HepG2 (cell line): Measurements from ENCODE around the gene SGPP2. TPM values are rescaled to one million over a fixed set of nuclear protein-coding genes. Genes with fewer than 3 reads are reported as not detected.

Experiments
- ATAC-seq: fragments of 200-7000 bp; cut with Tn5 transposase; 3 replicates; pipeline ENCODE4 v1.9.1; 2020; ENCODE audit warnings: mild to moderate bottlenecking, moderate library complexity
- BruUV-seq: library from RNA; stranded (reverse); fragments of 400-500 nt; replicated peaks from 2 replicates; lab custom pipeline; 2021; lab: Mats Ljungman, UMichigan
- CTCF ChIA-PET: fragments of 300-600 bp; formaldehyde crosslinking; extraction: SDS; loops from one replicate; lab custom pipeline; 2021; ENCODE audit warnings: low total read pairs, inconsistent platforms, low intra/inter-chr PET ratio; lab: Yijun Ruan, JAX
- POLR2A ChIA-PET: fragments of 350-600 bp; sonication (Branson Sonifier 250); formaldehyde crosslinking; loops from one replicate; lab custom pipeline; 2020; ENCODE audit warnings: antibody characterized with exemption, inconsistent platforms; lab: Yijun Ruan, JAX
- DNase-seq: peaks from one replicate; pipeline ENCODE4 v3.0.0-alpha.2; 2015; ENCODE audit warnings: low spot score
- FAIRE-seq: peaks from 3 replicates; lab custom pipeline; 2011; peaks lifted over from hg19 to GRCh38; lab: Jason Lieb, UNC
- H2AFZ ChIP-seq: one replicate; pipeline ENCODE4 v1.6.1; 2011; ENCODE audit warnings: low read length, inconsistent platforms
- H3K27ac ChIP-seq: fragments of 300-600 bp; 3 replicates; pipeline ENCODE4 v1.8.0; 2011; ENCODE audit warnings: mixed run types, mild to moderate bottlenecking, mixed read lengths, low read length, inconsistent platforms; ENCODE audit not compliant: insufficient read depth; ENCODE audit errors: extremely low read length
- H3K27me3 ChIP-seq, 2 experiments: fragments of 200-600 bp in 1 of 2; 2 replicates in 1 of 2; 3 replicates in 1 of 2; pipeline versions ENCODE4 v1.6.0 to v1.8.0; 2011; ENCODE audit warnings: low read length in 2 of 2, mild to moderate bottlenecking in 2 of 2, moderate library complexity in 2 of 2, inconsistent platforms in 1 of 2; ENCODE audit not compliant: insufficient read depth in 2 of 2, control insufficient read depth in 1 of 2
- H3K36me3 ChIP-seq, 2 experiments: fragments of 200-600 bp in 1 of 2; replicated peaks in 1 of 2; 2 replicates in 1 of 2; 3 replicates in 1 of 2; pipeline versions ENCODE4 v1.5.1 to v1.8.0; 2011; ENCODE audit warnings: low read length in 2 of 2, inconsistent platforms in 1 of 2; ENCODE audit not compliant: insufficient read depth in 2 of 2, control insufficient read depth in 1 of 2
- H3K4me1 ChIP-seq: 2 replicates; pipeline ENCODE4 v1.5.1; 2012; ENCODE audit warnings: low read length, inconsistent platforms; ENCODE audit not compliant: insufficient read depth
- H3K4me2 ChIP-seq: 2 replicates; pipeline ENCODE4 v1.6.0; 2011; ENCODE audit warnings: low read depth, low read length, inconsistent platforms
- H3K4me3 ChIP-seq, 3 experiments: fragments of 200-600 bp in 1 of 3; sonication (generic), shearing (Covaris generic) in 1 of 3; replicated peaks in 1 of 3; 2 replicates each; pipeline ENCODE4 v1.5.1; 2011 to 2016; ENCODE audit warnings: low read length in 3 of 3, inconsistent platforms in 2 of 3, low read depth in 2 of 3, mild to moderate bottlenecking in 2 of 3, control low read depth in 1 of 3, mixed read lengths in 1 of 3; ENCODE audit not compliant: insufficient read depth in 1 of 3
- H3K79me2 ChIP-seq: one replicate; pipeline ENCODE4 v1.6.1; 2011; ENCODE audit warnings: low read length, inconsistent platforms; ENCODE audit not compliant: insufficient read depth
- H3K9ac ChIP-seq: 2 replicates; pipeline ENCODE4 v1.6.0; 2011; ENCODE audit warnings: mild to moderate bottlenecking, low read depth, low read length, inconsistent platforms; ENCODE audit not compliant: insufficient read depth
- H3K9me3 ChIP-seq: 2 replicates; pipeline ENCODE4 v1.5.1; 2012; ENCODE audit warnings: mild to moderate bottlenecking, low read length
- H4K20me1 ChIP-seq: 2 replicates; pipeline ENCODE4 v1.6.0; 2011; ENCODE audit warnings: inconsistent platforms, mild to moderate bottlenecking, low read length, moderate library complexity; ENCODE audit not compliant: insufficient read depth
- CBFB ChIP-seq: sonication (generic); formaldehyde crosslinking; IDR thresholded peaks from 2 replicates; pipeline ENCODE4 v1.4.0; 2020; ENCODE audit warnings: missing genetic modification reagents
- CCAR2 ChIP-seq: fragments of 200-400 bp; formaldehyde crosslinking; optimal IDR thresholded peaks from 2 replicates; pipeline ENCODE3; 2018; ENCODE audit warnings: low read depth, mild to moderate bottlenecking, low read length, moderate library complexity
- EP300 ChIP-seq, 3 experiments: sonication (generic) in 1 of 3; formaldehyde crosslinking in 1 of 3; IDR thresholded peaks; 2 replicates each; pipeline versions ENCODE4 v1.5.1 to v1.6.1; 2011 to 2020; ENCODE audit warnings: low read depth in 2 of 3, low read length in 2 of 3, borderline replicate concordance in 1 of 3, improper control_type of control experiment in 1 of 3, mild to moderate bottlenecking in 1 of 3, missing genetic modification reagents in 1 of 3, moderate library complexity in 1 of 3
- GATAD1 ChIP-seq: IDR thresholded peaks from 2 replicates; pipeline ENCODE4 v1.6.1; 2016; ENCODE audit warnings: missing genetic modification reagents, missing compliant biosample characterization
- JUNB ChIP-seq: sonication (generic); formaldehyde crosslinking; IDR thresholded peaks from 2 replicates; pipeline ENCODE4 v1.8.0; 2022; ENCODE audit warnings: missing genetic modification reagents, mild to moderate bottlenecking, borderline replicate concordance
- MEIS2 ChIP-seq: sonication (generic); formaldehyde crosslinking; IDR thresholded peaks from 2 replicates; pipeline ENCODE4 v1.9.0; 2021; ENCODE audit warnings: mild to moderate bottlenecking, missing genetic modification reagents
- NFATC3 ChIP-seq: sonication (generic); formaldehyde crosslinking; IDR thresholded peaks from 2 replicates; pipeline ENCODE4 v1.5.1; 2020; ENCODE audit warnings: mild to moderate bottlenecking, missing genetic modification reagents
- NFE2L2 ChIP-seq: fragments of 150-350 bp; IDR thresholded peaks from 2 replicates; pipeline ENCODE4 v1.6.1; 2014; ENCODE audit warnings: low read length
- RAD21 ChIP-seq: fragments of 450-650 bp; formaldehyde crosslinking; IDR thresholded peaks from 2 replicates; pipeline ENCODE4 v1.5.0; 2020; ENCODE audit warnings: mild to moderate bottlenecking
- SMYD3 ChIP-seq: sonication (generic); formaldehyde crosslinking; IDR thresholded peaks from 2 replicates; pipeline ENCODE4 v1.8.1; 2023; ENCODE audit warnings: mild to moderate bottlenecking, missing genetic modification reagents
- SRSF1 ChIP-seq: fragments of 200-400 bp; formaldehyde crosslinking; optimal IDR thresholded peaks from 2 replicates; pipeline ENCODE3; 2017; ENCODE audit warnings: mild to moderate bottlenecking, low read depth, low read length, moderate library complexity
- YY1 ChIP-seq: IDR thresholded peaks from 2 replicates; pipeline ENCODE4 v1.6.1; 2011; ENCODE audit warnings: low read length, low read depth, moderate library complexity, mild to moderate bottlenecking; ENCODE audit not compliant: insufficient read depth, insufficient replicate concordance
- ZNF382 ChIP-seq: sonication (generic); formaldehyde crosslinking; IDR thresholded peaks from 2 replicates; pipeline ENCODE4 v1.5.0; 2020; ENCODE audit warnings: missing genetic modification reagents, mild to moderate bottlenecking, borderline replicate concordance
- ZNF558 ChIP-seq: sonication (generic); formaldehyde crosslinking; IDR thresholded peaks from 2 replicates; pipeline ENCODE4 v1.9.0; 2022; ENCODE audit warnings: mild to moderate bottlenecking, missing genetic modification reagents, borderline replicate concordance
- WGBS: methylation state at CpG from one replicate; pipeline ENCODE4 v1.1.6; 2017; ENCODE audit warnings: low lambda C conversion rate; 5-methylcytosine and 5-hydroxymethylcytosine counted together
- in situ Hi-C: cut with HindIII; loops from 2 replicates; pipeline ENCODE4 v1.10.0; 2017; ENCODE audit warnings: low pct_unique_long_range_greater_than_20kb; ENCODE audit not compliant: extremely low pct_ligation_motif_present
- intact Hi-C: fragments of 100-400 bp; cut with micrococcal nuclease; formaldehyde crosslinking; loops from one replicate; pipeline ENCODE4 v1.10.0; 2022; ENCODE audit not compliant: unreplicated experiment
- polyA plus RNA-seq, 8 experiments: library from polyadenylated mRNA; depleted of rRNA in 3 of 8; stranded (reverse) in 7 of 8; unstranded in 1 of 8; fragments of >200 nt; fragmentation: Illumina TruSeq in 4 of 8; extraction: Trizol in 4 of 8; gene quantifications; 2 replicates each; pipeline versions ENCODE4 v1.2.1 to v1.2.3, GENCODE V29; 2011 to 2016; ENCODE audit warnings: low read depth in 4 of 8, missing spikeins in 1 of 8, mixed read lengths in 1 of 8; ENCODE audit not compliant: insufficient read depth in 1 of 8
- total RNA-seq, 5 experiments: library from RNA; depleted of rRNA; stranded (reverse); fragments of >200 nt; fragmentation: Illumina TruSeq; extraction: Trizol; gene quantifications; 2 replicates each; pipeline ENCODE4 v1.2.3, GENCODE V29; 2016; ENCODE audit warnings: low read depth in 1 of 5
- TF ChIP-seq, protein P1 (sequence below), 2 experiments: fragments of 450-650 bp in 1 of 2; sonication (generic) in 1 of 2; formaldehyde crosslinking in 1 of 2; IDR thresholded peaks; 2 replicates each; pipeline versions ENCODE4 v1.6.1 to v1.8.0; 2016 to 2022; ENCODE audit warnings: antibody characterized with exemption in 1 of 2, mild to moderate bottlenecking in 1 of 2, missing genetic modification reagents in 1 of 2

Gene SGPP2
- total and polyA plus RNA-seq, 2 of the 13 experiments (the other 11 are each of a cell fraction or from before 2014, with no cell fraction given), result not detected

DNA sequence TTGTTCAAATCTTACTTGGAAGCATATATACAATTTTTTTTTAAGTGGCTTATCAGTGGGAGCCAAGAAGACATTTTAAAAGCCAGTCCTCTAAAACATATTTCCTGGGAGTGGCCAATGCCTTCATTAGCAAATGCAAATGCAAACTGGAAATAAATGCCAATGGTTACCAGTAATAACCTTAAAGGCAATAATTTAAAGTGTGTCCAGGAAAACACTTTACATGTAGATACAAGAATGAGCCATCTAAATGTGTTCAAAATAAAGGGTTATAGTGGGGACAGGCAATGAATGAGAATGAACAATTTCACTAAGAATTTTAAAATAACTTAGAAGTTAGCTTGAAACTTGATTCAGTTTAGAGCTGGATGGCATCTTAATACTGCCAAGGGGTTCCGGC is 167.3 kb downstream of the SGPP2 start:
- peaks cover 6 to 31% of the 10 kb centered on the region in 2 experiments; a peak in 3 of 5 replicates for H3K36me3 ChIP-seq
- intact Hi-C loops, result no loop called here
- no peaks in the 10 kb centered on the region for H3K9me3 ChIP-seq
- no peak overlapping the region for H3K4me3 ChIP-seq
- in situ Hi-C loops, result no loop called here
- TF ChIP-seq EP300 (IDR thresholded peaks at IDR 0.05; ENCODE audit: low read depth in 2 of 2, low read length in 2 of 2), result no peak
- TF ChIP-seq EP300 (CRISPR knock-in tag; IDR thresholded peaks at IDR 0.05; ENCODE audit: borderline replicate concordance), result no peak
- no peak for TF ChIP-seq NFE2L2
- TF ChIP-seq ZNF558, result no peak
- TF ChIP-seq SRSF1, result no peak
- TF ChIP-seq YY1, result no peak
- TF ChIP-seq CBFB (CRISPR knock-in tag), result no peak
- TF ChIP-seq NFATC3, result no peak
- no peak for TF ChIP-seq ZNF382
- TF ChIP-seq MEIS2 (CRISPR knock-in tag), result no peak
- TF ChIP-seq JUNB, result no peak
- TF ChIP-seq RAD21 (CRISPR knock-in tag), result no peak
- TF ChIP-seq, protein P1, sequence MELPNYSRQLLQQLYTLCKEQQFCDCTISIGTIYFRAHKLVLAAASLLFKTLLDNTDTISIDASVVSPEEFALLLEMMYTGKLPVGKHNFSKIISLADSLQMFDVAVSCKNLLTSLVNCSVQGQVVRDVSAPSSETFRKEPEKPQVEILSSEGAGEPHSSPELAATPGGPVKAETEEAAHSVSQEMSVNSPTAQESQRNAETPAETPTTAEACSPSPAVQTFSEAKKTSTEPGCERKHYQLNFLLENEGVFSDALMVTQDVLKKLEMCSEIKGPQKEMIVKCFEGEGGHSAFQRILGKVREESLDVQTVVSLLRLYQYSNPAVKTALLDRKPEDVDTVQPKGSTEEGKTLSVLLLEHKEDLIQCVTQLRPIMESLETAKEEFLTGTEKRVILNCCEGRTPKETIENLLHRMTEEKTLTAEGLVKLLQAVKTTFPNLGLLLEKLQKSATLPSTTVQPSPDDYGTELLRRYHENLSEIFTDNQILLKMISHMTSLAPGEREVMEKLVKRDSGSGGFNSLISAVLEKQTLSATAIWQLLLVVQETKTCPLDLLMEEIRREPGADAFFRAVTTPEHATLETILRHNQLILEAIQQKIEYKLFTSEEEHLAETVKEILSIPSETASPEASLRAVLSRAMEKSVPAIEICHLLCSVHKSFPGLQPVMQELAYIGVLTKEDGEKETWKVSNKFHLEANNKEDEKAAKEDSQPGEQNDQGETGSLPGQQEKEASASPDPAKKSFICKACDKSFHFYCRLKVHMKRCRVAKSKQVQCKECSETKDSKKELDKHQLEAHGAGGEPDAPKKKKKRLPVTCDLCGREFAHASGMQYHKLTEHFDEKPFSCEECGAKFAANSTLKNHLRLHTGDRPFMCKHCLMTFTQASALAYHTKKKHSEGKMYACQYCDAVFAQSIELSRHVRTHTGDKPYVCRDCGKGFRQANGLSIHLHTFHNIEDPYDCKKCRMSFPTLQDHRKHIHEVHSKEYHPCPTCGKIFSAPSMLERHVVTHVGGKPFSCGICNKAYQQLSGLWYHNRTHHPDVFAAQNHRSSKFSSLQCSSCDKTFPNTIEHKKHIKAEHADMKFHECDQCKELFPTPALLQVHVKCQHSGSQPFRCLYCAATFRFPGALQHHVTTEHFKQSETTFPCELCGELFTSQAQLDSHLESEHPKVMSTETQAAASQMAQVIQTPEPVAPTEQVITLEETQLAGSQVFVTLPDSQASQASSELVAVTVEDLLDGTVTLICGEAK (IDR thresholded peaks at IDR 0.05), result no peak
- TF ChIP-seq, protein P1 (CRISPR knock-in tag; IDR thresholded peaks at IDR 0.05), result no peak
- TF ChIP-seq GATAD1 (CRISPR knock-in tag), result no peak
- TF ChIP-seq SMYD3 (CRISPR knock-in tag), result no peak
- TF ChIP-seq CCAR2, result no peak
- no peak overlapping the region for H3K4me2 ChIP-seq
- H2AFZ ChIP-seq, result no peak overlapping the region
- WGBS, result 97% methylated on average over 1 of the region's 1 CpG
- H4K20me1 ChIP-seq, result no peaks in the 10 kb centered on the region
- ChIA-PET CTCF (no interaction called here), POLR2A (no interaction called here)
- no peak for DNase-seq
- no peak for FAIRE-seq
- no peaks in the 10 kb centered on the region for H3K79me2 ChIP-seq
- peaks cover 13% of the 10 kb centered on the region for H3K4me1 ChIP-seq
- H3K27ac ChIP-seq, result no peak overlapping the region
- ATAC-seq, result no peak
- no peak overlapping the region for H3K9ac ChIP-seq
- H3K27me3 ChIP-seq, result no peaks in the 10 kb centered on the region
- no TSS peak for BruUV-seq
